ENCODE data around the gene FAM3B. TPM values are rescaled to one million over a fixed set of nuclear protein-coding genes. Genes with fewer than 3 reads are reported as not detected.

FAM3B gene
- total RNA-seq, 4 donors from 2014 or later: not detected

GRCh38 chr21:41321908-41322495 lies 5.4 kb downstream of the FAM3B start:
- in situ Hi-C loops (cut with MboI; ENCODE audit: low sequenced_read_pairs in 4 of 4): loop anchor here in 1 of 4 donors (25.0 kb wide), 1 partner anchor 140 kb away; no protein-coding TSS in a partner anchor
- peaks cover 3 to 7% (median 4%) of the 10 kb centered on the region in 3 donors for H3K27me3 ChIP-seq
- H3K9me3 ChIP-seq: no peaks in the 10 kb centered on the region
- no peaks in the 10 kb centered on the region for H3K4me1 ChIP-seq
- no peak for TF ChIP-seq POLR2A (IDR thresholded peaks at IDR 0.05)
- no peak for TF ChIP-seq CTCF (IDR thresholded peaks at IDR 0.05 in 4 of 5, conservative IDR thresholded peaks at IDR 0.05 in 1 of 5)
- H3K36me3 ChIP-seq: no peaks in the 10 kb centered on the region
- intact Hi-C loops (cut with DNase I; ENCODE audit: low total_unique reads): no loop called here
- ATAC-seq: no peak
- no peak for DNase-seq
- H3K27ac ChIP-seq: no peak overlapping the region
- H3K4me3 ChIP-seq: no peak overlapping the region

- ATAC-seq (no peak), DNase-seq (no peak)
- Histone ChIP-seq H3K4me3 (no peak overlapping the region), H3K27me3 (no peaks in the 10 kb centered on the region), H3K4me1 (no peaks in the 10 kb centered on the region), H3K27ac (no peak overlapping the region), H3K36me3 (no peaks in the 10 kb centered on the region), H3K9me3 (no peaks in the 10 kb centered on the region)
- intact Hi-C loops (cut with DNase I; ENCODE audit: low total_unique reads): no loop called here
- in situ Hi-C loops (cut with MboI; ENCODE audit: low sequenced_read_pairs in 4 of 4): loop anchor here in 1 of 4 donors (25.0 kb wide), 1 partner anchor 140 kb away; no protein-coding TSS in a partner anchor
- no peak for TF ChIP-seq CTCF (IDR thresholded peaks at IDR 0.05 in 4 of 5, conservative IDR thresholded peaks at IDR 0.05 in 1 of 5)
- TF ChIP-seq POLR2A (IDR thresholded peaks at IDR 0.05): no peak
Observed at GRCh38 chr21:41322496-41323382, 6.1 kb downstream of the FAM3B start.

- no peak for DNase-seq
- no peak overlapping the region for H3K4me3 ChIP-seq
- no peak overlapping the region for H3K27ac ChIP-seq
- no peaks in the 10 kb centered on the region for H3K27me3 ChIP-seq
- H3K4me1 ChIP-seq: no peaks in the 10 kb centered on the region
- TF ChIP-seq CTCF (IDR thresholded peaks at IDR 0.05 in 4 of 5, conservative IDR thresholded peaks at IDR 0.05 in 1 of 5) (no peak), POLR2A (IDR thresholded peaks at IDR 0.05) (no peak)
- no peaks in the 10 kb centered on the region for H3K36me3 ChIP-seq
- no peaks in the 10 kb centered on the region for H3K9me3 ChIP-seq
- no peak for ATAC-seq
- intact Hi-C loops (cut with DNase I; ENCODE audit: low total_unique reads) (no loop called here), in situ Hi-C loops (cut with MboI; ENCODE audit: low sequenced_read_pairs in 4 of 4) (no loop called here)
Observed at GRCh38 chr21:41325138-41325912, 8.7 kb downstream of the FAM3B start.

- Histone ChIP-seq H3K9me3 (no peaks in the 10 kb centered on the region), H3K27ac (no peak overlapping the region), H3K4me3 (no peak overlapping the region), H3K4me1 (no peaks in the 10 kb centered on the region), H3K27me3 (no peaks in the 10 kb centered on the region), H3K36me3 (no peaks in the 10 kb centered on the region)
- DNase-seq (no peak), ATAC-seq (no peak)
- TF ChIP-seq POLR2A (IDR thresholded peaks at IDR 0.05) (no peak), CTCF (IDR thresholded peaks at IDR 0.05 in 4 of 5, conservative IDR thresholded peaks at IDR 0.05 in 1 of 5) (no peak)
- in situ Hi-C loops (cut with MboI; ENCODE audit: low sequenced_read_pairs in 4 of 4) (no loop called here), intact Hi-C loops (cut with DNase I; ENCODE audit: low total_unique reads) (no loop called here)
Observed at GRCh38 chr21:41326414-41327080, 9.9 kb downstream of the FAM3B start.

Measured in gastrocnemius medialis (tissue), 4 donors.